HG03135 (cell line): ENCODE measurements around the gene NAPB.
A peak's percentile ranks its signal among the peaks of the same experiment; 100 is the strongest.

ENCODE experiments used
- ATAC-seq: cut with Tn5 transposase; IDR thresholded peaks from one replicate; pipeline ENCODE4 v1.9.1; 2021; ENCODE audit warnings: mild to moderate bottlenecking, moderate library complexity; ENCODE audit not compliant: unreplicated experiment

The NAPB gene

DNA sequence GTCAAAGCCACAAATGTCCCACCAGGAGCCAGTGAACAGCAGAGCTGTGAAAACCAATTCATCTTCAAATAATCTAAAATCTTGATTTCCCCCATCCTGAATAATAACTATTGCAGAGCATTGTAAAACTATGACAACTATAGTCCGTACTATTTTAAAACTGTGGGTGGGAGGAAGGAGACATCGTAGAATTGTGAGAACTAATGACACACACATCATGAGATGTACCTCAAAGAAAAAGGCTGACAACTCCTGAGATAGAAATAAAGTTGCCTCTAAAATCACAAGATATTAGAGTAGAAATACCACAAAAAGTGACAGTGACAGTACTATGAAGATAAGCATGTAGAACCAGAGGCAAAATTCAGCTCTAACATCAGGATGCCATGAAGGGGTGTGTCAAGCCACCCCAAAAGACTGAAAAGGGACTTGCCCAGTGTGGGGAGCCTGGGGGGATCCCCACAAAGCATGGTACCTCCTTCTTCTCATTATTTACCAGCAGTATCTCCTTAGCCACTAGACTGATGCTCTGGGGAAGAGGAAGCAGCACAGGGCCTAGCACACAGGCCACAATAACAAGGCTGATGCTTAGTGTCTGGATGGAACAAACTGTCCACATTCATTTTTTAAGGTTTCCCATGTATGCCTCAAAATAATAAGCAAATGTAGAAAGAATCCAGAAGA, 13.4 kb downstream of the NAPB start:
- peak; percentile 77 for ATAC-seq

DNA sequence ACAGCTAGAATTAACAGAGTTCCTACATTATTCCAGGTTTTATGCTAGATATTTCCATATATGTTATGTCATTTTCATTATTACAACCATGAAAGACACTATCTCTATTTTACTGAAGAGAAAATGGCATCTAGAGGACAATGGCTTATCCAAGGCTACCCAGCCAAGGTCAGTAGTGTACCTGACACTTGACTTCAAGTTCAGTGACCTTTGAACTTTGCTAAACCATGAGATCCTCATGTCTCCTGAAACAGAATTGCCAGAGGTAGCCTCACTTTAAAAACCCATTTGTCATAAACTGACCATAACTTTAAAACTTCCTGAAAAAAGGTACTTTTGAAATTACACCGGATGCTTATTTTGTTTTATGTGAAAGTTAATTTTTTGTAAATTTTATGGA, 14.4 kb downstream of the NAPB start:
- ATAC-seq: no peak

DNA sequence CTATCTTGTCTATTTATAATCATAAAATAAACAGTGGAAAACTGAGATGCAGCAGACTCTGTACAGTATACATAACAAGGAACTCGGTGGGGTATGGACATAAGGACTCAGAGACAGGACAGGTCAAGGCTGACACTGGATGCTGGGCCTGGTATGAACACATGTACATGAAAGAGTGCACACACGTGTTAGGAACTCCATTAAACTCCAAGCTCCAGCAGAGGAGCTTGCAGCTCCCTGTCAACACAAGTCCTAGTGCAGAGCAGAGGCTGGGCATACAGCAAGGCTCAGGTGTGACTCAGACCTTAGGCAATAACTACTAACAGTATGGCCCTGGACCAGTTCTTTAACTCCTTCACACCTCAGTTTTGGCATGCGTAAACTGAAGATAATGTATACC, 17.1 kb downstream of the NAPB start:
- no peak for ATAC-seq

DNA sequence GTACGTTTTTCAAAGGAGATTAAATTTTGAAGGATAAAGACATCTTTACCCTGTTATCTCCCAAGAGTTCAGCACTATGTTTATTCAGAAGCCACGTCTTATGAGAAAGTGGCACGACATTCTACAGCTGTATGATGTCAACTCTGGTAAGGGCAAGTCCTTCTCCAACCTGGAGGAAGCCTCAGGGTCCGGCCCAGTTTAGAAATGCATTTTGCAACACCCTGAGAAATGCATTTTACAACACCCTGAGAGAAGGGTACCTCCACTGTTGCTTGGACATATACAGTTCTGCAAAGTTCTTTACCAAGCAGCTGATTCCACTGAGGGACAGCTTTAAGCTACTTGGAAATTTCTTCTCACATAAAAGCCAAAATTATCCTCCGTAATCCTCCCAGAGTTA, 17.5 kb downstream of the NAPB start:
- ATAC-seq: no peak

DNA sequence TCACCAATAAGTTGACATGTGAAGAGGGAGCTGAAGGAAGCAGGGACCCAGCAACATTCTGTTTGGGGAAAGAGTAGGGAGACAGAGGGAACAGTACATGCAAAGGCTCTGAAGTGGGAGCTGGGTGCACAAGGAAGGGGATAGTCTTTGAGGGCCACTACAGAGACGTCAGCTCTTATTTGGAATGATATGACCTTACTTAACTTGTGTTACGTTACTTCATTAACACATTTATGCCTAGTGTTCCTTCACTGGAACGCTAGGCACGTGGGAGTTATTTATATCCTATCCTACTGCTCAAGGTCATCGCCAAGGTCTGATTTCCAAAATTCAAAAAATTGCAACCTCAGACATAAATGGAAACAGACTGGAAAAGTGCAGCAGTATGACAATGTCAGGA, 20.2 kb downstream of the NAPB start:
- ATAC-seq: no peak

DNA sequence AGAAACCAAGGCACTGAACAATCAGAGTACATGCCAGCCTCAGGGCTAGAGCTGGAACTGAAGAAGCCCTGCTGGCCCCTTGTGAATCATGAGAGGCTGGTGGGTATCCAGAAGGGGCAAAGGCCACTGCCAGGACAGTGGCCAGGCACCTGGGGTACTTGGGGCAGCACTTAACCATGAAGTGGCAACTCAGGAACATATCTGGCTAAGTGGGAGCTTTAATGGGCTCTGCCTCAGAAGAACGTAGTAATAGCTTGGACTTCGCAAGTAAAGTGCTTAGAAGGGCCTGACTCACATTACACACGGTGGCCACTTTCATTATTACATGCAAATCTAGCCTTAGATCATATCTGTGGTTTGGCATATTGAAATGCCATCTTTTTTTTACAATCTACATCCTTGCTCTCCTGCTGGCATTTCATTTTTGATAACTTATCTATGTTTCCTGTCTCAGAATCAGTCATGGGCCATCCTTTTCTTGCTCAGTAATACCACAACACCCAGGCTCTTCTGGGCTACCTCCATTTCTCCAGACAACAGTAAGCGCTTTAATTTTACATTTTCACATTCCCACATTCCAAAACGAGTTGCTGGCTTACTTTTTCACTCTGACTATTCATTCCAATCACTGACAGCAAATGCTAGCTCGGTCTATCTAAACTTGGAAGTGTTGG, 21.6 kb downstream of the NAPB start:
- no peak for ATAC-seq

DNA sequence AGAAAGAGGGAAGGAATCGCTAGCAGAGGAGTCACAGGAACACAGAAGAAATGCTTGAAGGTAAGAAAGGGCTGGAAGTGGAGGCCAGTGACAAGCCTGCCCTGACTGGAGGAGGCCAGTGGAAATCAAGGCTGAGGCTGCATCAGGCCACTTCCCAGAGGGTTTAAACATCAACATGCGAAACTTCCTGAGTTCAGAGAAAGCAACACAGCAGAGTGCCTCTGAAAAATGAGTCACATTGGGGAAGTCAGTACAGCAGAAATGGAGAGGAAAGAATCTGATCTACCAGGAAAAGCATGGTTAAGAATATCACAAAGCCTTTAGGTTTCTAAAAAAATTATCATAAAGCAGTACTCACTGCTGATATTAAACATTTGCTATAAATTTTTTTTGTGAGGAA, 23.3 kb downstream of the NAPB start:
- ATAC-seq: no peak

DNA sequence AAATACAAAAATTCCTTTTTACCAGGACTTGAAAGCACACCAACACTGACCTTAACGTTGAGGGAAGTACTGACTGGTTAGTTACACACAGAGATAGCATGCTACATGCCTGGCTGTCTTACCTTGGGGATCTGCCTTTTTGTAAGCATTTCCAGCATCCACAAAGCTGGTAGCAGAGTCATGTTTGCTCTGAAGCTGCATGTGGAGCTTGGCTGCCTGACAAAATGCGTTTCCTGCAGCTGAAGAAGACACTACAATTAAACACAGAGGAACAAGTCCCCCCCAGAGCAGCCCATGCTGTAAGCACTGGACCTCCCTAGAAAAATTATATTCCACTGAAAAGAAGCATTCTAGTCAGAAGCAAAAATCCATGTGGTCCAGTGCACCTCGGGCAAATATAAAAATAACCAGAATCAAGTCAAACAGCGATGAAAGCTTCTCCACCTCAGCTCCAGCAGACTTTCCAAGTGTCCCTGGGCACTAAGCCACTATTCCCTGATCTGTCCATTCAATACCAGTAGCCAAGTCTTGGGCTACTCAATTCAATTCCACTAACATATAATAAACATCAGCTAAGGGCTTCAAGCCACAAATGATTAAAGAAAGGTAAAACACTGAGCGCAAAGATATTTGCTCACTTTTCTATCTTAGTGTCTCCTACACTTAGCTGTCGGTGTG, 24.2 kb downstream of the NAPB start:
- no peak for ATAC-seq

DNA sequence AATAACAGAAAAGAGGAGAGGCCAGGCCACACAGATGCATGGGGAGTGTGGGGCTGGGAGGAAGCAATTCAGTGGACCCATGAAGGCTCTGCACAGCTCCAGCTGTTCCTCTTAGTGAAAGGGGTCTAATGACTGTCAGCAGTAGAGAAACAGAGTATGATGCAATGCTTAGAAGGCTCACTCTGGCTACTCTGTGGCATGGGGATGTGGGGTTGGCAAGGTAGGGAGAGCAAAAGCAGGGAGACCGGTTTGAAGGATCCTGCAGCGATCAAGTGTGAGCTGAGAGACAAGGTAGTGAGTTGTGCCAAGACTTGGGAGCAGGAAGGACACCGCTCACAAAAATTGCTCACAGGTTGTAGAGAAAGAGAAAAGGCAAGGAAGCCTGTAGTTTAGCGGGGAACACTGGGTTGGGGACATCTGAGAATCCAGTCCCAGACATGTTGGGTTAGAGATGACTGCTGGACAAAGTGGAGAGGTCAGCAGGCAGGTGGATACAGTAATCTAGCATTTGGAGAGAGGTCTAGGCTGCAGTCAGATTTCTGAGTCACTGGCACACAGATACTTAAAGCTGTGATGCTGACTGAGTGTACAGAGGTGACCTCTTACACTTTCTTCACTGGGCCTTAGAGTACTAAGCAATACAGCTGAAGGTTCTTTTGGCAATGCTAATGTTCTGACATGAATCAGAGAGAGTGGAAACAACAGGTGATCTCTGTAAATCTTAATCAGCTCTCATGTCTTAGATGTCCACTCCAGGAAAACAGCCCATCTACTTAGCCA, 27.1 kb downstream of the NAPB start:
- no peak for ATAC-seq

DNA sequence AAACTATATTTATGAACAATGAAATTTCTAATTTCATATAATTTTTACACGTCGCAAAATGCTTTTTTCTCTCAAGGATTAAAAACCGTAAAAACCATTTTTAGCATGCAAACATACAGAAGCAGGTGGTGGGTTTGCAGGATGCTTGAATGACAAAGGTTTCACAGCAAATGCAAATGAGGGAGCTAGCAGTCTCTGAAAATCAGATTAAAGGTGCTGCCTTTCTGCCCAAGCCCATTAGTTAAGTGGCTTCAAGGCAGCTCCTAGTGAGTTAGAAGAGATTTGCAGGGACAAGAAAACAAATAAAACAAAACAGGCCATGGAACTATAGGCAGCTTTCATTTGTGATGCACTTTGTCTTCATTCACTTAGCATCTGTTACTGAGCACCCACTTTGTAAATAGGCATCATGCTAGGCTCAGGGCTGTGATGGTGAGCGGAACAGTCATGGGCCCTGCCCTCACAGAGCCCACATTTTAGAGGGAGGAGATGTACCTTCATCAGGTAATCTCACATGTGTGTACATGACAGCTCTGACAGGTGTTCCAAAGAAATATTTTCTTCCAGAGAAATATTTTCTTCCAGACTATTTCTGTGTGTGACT, 29.5 kb downstream of the NAPB start:
- no peak for ATAC-seq

DNA sequence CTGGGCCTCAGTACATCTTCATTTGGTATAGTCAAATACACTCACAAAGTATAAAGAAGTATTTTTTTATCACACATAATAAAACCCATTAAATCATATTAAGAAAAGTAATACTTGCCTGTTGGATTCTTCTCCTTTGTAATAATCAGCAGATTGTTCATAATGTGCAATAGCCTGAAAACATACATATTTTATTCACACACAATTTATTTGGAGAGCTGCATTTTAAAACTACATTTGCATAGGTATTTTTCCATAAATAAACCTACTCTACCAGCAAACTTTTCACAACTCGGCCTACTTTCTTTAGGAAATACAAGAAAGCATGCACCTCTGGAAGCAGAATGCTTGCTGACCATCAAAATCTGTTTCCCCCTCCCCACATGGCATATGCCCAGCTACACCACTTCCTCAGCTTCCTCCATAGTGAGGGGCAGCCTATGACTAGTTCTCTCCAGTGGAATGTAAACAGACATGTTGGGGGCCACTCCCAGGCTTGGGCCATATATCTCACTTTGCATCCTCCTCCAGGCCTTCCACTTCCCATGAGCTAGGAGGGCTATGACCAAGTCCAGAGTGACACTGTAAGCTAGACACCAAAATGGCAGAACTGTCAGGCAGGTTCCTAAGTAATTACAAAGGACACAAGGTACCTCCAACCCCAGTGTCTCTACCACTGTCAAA, 31.1 kb downstream of the NAPB start:
- no peak for ATAC-seq

DNA sequence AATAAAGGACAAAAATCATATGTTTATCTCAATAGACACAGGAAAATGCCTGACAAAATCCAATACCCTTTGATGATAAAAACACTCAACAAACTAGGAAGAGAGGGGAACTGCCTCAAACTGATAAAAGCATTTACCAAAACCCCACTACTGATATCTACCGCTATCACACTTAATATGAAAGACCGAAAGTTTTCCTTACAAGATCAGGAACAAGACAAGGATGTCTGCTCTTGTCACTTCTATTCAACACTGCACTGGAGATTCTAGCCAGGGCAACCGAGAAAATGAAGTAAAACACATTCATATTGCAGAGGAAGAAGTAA, 34.2 kb downstream of the NAPB start:
- no peak for ATAC-seq

DNA sequence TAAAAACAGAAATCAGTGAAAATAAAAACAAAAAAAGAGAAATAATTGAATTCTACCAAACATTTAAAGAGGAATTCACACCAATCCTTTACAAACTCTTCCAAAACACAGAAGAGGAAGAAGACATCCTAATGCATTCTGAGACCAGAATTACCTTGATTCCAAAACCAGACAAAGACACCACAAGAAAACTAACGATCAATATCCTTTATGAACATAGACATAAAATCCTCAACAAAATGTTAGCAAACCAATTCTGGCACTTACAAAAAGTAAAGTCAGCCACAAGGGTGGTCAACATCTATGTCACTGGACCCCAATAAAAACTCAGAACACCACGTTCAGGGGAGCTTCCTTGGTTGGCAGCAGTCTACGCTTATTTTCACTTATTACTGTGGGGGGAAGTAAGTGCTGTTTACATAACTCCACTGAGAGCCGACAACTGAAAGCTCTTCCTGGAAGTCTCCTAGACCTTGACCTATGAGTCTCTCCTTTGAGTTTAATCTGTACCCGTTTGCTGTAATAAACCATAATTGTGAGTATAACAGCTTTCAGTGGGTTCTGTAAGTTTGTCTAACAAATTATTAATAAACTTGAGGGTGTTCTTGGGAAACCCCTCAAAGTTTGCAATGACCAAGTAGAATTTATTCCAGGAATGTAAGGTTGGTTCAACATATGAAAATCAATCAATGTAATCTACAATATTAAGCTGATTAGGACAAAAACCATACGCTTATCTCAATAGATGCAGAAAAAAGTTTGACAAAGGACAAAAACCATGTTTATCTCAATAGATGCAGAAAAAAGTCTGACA, 34.8 kb downstream of the NAPB start:
- no peak for ATAC-seq

DNA sequence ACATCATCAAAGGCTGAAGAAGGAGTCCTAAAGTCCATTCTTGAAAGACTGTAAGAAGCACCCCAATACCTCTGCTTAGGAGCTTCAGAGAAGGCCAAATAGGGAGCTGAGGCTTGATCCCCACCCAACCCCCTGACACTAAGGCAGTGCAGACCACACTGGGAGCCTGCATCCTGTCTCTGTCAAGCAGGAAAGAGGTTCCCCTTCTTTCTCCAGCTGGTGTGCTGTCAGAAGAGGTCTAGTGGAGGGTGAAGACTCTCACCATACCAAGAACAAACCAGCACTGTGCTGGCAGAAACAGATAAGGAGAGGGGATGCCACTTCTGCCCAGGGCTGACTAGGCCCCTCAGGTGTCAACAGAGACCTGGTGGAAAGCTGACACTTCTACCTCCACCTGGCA, 39.4 kb downstream of the NAPB start:
- ATAC-seq: no peak

DNA sequence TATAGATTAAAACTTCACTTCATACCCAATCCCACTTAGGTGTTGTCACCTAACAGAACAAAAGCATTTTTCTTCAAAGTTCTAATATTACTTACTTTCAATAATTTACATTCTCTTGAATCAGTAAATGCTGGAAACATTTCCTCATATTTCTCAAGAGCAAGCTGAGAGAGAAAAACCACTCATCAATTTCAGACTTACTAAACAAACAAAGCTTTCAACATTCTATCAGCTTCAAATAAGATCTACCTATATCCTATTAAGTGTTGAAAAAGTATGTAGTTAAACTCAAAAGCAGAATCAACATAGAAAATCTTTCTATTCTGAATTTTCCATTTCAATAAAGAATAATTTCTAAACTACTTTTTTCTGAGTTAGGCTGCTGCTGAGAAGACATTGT, 41.5 kb downstream of the NAPB start:
- no peak for ATAC-seq

DNA sequence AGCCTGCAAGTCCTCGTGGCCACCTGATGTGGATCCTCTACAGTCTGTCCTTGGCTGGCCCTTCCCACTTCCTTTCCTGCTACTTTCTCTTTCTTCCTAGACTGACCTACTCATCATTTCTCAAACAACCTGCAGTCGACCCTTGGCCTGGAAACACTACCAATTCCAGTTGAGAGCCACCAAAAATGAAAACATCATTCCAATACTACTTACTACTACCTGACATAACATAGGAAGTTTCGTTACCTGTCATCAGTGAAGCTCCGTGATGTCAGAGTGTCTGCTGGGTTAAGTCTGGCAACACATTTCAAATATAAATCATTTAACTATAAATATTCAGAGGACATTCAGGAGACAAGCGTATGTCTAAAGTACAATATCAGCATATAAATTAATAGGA, 45.5 kb downstream of the NAPB start:
- no peak for ATAC-seq

DNA sequence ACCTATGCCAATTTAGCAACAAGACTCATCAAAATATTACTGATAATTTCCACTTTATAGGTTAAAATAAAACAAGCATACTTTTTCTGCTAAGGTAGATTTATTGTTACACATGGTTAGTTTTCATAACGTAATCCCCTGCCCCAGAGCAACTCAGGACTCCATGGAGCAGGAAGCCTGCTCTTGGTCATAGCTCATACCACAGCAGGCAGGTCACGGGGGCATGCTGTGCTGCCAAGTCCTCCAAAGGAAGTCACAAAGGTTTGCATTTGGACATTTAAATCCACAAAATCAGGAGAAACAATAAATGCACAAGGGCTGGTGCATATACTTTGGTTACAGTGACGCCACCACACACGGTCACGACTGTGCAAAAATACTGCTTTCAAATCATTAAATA, 46.8 kb downstream of the NAPB start:
- ATAC-seq: no peak

DNA sequence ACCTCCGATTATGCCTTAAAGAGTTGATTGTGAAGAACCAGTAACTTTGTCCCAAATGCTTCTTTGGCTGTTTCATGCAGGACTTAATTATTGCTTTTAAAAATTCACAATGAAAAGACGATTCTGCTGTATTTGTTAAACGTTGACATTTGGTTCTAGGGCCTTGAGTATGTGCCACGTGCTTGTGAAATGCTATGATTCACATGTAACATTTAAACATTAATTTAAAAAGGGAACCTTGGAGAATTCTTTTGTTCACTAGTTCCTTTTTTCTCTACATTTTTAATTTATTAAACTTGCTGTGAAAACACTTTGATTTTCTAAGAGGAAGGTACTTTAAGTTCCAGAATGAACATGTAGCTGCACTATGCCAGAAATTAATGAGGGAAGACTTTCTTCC, 49.8 kb downstream of the NAPB start:
- no peak for ATAC-seq

DNA sequence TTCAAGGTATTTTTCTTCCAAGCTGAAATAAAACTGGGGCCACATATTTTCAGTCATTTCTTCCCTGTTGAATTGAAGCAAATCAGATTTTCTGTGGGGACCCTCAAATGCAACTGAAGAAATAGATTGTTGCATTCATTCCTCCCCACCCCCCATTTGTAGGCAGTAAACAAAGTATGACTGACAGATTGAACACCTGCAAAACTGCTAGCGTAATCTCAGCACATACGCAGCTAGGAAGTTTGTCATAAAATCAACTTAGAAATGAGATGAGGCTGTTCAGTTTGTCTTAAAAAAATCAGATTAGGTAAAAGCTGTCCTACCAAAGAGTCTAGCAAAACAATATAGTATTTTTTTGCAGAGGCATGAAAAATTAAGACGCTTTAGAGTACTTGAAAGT, 50.4 kb downstream of the NAPB start:
- no peak for ATAC-seq

DNA sequence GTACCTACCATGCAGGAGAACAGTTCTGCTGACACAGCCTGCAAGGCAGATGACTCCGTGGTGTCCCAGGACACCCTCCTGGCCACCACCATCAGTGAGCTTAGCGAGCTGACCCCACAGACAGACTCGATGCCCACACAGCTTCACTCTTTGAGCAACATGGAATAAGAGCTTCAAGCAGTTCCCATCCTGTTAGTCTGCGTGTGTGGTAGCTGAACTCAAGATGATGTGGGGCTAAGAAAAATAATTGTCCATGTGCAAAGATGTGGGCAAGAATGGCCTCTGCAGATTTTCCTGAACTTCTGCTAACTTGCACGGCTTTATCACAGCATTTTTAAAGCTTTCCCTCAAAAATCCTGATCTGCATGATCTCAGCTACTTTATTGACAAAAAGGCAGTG, 51.0 kb downstream of the NAPB start:
- ATAC-seq: no peak
